Smooth muscle cell (in vitro differentiated cells): ENCODE data around the gene KCNMA1. TPM values are rescaled to one million over a fixed set of nuclear protein-coding genes. Genes with fewer than 3 reads are reported as not detected.

ENCODE experiments used
- DNase-seq: peaks from one replicate; lab custom pipeline; 2025; ENCODE audit not compliant: unreplicated experiment; lab: John Stamatoyannopoulos, UW
- H2AFZ ChIP-seq: fragments of 200-600 bp; sonication (generic); 2 replicates; pipeline ENCODE4 v1.6.0; 2016; ENCODE audit warnings: antibody characterized with exemption, low read depth, mild to moderate bottlenecking
- H3F3A ChIP-seq: fragments of 200-600 bp; sonication (generic); 2 replicates; pipeline ENCODE4 v1.6.0; 2017; ENCODE audit warnings: antibody characterized with exemption, low read depth
- H3K27ac ChIP-seq: fragments of 200-600 bp; sonication (generic); 2 replicates; pipeline ENCODE4 v1.5.1; 2016; ENCODE audit warnings: low read depth, mild to moderate bottlenecking
- H3K27me3 ChIP-seq: fragments of 200-600 bp; sonication (generic); 2 replicates; pipeline ENCODE4 v1.6.1; 2016; ENCODE audit warnings: low read depth, mild to moderate bottlenecking
- H3K36me3 ChIP-seq: fragments of 200-600 bp; sonication (generic); 2 replicates; pipeline ENCODE4 v1.5.1; 2016; ENCODE audit warnings: low read depth
- H3K4me1 ChIP-seq: fragments of 200-600 bp; sonication (generic); 2 replicates; pipeline ENCODE4 v1.5.1; 2016; ENCODE audit warnings: low read depth
- H3K4me2 ChIP-seq: fragments of 200-600 bp; sonication (generic); 2 replicates; pipeline ENCODE4 v1.6.0; 2016; ENCODE audit warnings: mild to moderate bottlenecking
- H3K4me3 ChIP-seq: fragments of 200-600 bp; sonication (generic); 2 replicates; pipeline ENCODE4 v1.5.1; 2016; ENCODE audit warnings: mild to moderate bottlenecking
- H3K79me2 ChIP-seq: fragments of 200-600 bp; sonication (generic); 2 replicates; pipeline ENCODE4 v1.6.0; 2016; ENCODE audit warnings: low read depth, mild to moderate bottlenecking
- H3K9ac ChIP-seq: fragments of 200-600 bp; sonication (generic); 2 replicates; pipeline ENCODE4 v1.6.0; 2016; ENCODE audit warnings: low read depth
- H3K9me3 ChIP-seq: fragments of 200-600 bp; sonication (generic); replicated peaks from 2 replicates; pipeline ENCODE4 v1.5.1; 2016; ENCODE audit warnings: low read depth
- H4K20me1 ChIP-seq: fragments of 200-600 bp; sonication (generic); 2 replicates; pipeline ENCODE4 v1.6.0; 2016; ENCODE audit warnings: low read depth
- WGBS: methylation state at CpG from one replicate; pipeline ENCODE4 v1.1.7; 2016; ENCODE audit warnings: low lambda C conversion rate; 5-methylcytosine and 5-hydroxymethylcytosine counted together
- polyA plus RNA-seq: library from polyadenylated mRNA; unstranded; fragments of >200 nt; fragmentation: Nextera tagmentation; extraction: Ambion mirVana; gene quantifications from 2 replicates; pipeline ENCODE4 v1.2.1, GENCODE V29; 2016
- total RNA-seq: library from RNA; depleted of rRNA; stranded (reverse); fragments of >200 nt; gene quantifications from 2 replicates; pipeline ENCODE4 v1.2.3, GENCODE V29; 2014
- TF ChIP-seq, protein P1 (sequence below): fragments of 200-600 bp; sonication (generic); IDR thresholded peaks from 2 replicates; pipeline ENCODE4 v1.5.1; 2017; ENCODE audit warnings: borderline replicate concordance, mild to moderate bottlenecking, antibody characterized with exemption; ENCODE audit not compliant: insufficient read depth, poor library complexity, severe bottlenecking

Gene KCNMA1
- total and polyA plus RNA-seq, 2 experiments from 2014 or later, result 9.1 to 23.4 TPM

- no peaks in the 10 kb centered on the region for H3K36me3 ChIP-seq
- no peaks in the 10 kb centered on the region for H3F3A ChIP-seq
- H2AFZ ChIP-seq, result no peak overlapping the region
- no peak for DNase-seq
- WGBS, result 91% methylated on average over 2 of the region's 2 CpGs
- H4K20me1 ChIP-seq, result no peaks in the 10 kb centered on the region
- no peaks in the 10 kb centered on the region for H3K4me1 ChIP-seq
- H3K4me3 ChIP-seq, result no peak overlapping the region
- no peaks in the 10 kb centered on the region for H3K79me2 ChIP-seq
- no peak overlapping the region for H3K27ac ChIP-seq
- H3K27me3 ChIP-seq, result no peaks in the 10 kb centered on the region
- TF ChIP-seq, protein P1, sequence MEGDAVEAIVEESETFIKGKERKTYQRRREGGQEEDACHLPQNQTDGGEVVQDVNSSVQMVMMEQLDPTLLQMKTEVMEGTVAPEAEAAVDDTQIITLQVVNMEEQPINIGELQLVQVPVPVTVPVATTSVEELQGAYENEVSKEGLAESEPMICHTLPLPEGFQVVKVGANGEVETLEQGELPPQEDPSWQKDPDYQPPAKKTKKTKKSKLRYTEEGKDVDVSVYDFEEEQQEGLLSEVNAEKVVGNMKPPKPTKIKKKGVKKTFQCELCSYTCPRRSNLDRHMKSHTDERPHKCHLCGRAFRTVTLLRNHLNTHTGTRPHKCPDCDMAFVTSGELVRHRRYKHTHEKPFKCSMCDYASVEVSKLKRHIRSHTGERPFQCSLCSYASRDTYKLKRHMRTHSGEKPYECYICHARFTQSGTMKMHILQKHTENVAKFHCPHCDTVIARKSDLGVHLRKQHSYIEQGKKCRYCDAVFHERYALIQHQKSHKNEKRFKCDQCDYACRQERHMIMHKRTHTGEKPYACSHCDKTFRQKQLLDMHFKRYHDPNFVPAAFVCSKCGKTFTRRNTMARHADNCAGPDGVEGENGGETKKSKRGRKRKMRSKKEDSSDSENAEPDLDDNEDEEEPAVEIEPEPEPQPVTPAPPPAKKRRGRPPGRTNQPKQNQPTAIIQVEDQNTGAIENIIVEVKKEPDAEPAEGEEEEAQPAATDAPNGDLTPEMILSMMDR, result no peak
- H3K4me2 ChIP-seq, result no peak overlapping the region
- H3K9me3 ChIP-seq, result no peaks in the 10 kb centered on the region
- no peak overlapping the region for H3K9ac ChIP-seq
Measured at GRCh38 chr10:76920581-76920980, 717.0 kb downstream of the KCNMA1 start.

GRCh38 chr10:76918106-76918505 lies 719.5 kb downstream of the KCNMA1 start:
- Histone ChIP-seq H3K4me1 (no peaks in the 10 kb centered on the region), H3K27me3 (no peaks in the 10 kb centered on the region), H3K4me2 (no peak overlapping the region), H3F3A (no peaks in the 10 kb centered on the region), H3K79me2 (no peaks in the 10 kb centered on the region), H3K36me3 (no peaks in the 10 kb centered on the region), H3K4me3 (no peak overlapping the region), H3K9ac (no peak overlapping the region), H4K20me1 (no peaks in the 10 kb centered on the region), H3K27ac (no peak overlapping the region), H3K9me3 (no peaks in the 10 kb centered on the region), H2AFZ (no peak overlapping the region)
- TF ChIP-seq, protein P1, result no peak
- DNase-seq, result no peak
- 90% methylated on average over 1 of the region's 1 CpG for WGBS

DNA sequence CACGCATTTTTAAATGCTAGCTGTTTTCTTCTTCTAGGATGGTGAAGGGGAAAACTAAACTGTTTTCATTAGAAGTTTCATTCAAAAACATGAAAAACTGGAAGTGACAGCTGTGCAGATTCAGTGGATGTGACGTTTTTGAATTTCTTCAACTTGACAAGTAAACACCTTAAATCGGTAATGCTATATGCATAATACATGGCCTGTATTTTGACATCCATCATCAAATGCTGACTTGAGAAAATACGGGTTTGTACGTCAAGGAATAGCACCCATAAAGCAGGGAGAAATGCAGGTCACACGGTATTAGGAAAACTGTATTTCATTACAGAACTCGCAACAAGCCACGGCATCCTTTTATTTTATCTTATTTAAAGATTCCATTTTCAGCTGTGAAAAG lies 720.5 kb downstream of the KCNMA1 start:
- no peak overlapping the region for H3K27ac ChIP-seq
- H3K4me2 ChIP-seq, result no peak overlapping the region
- no peaks in the 10 kb centered on the region for H3K27me3 ChIP-seq
- H3K4me1 ChIP-seq, result no peaks in the 10 kb centered on the region
- WGBS, result 96% methylated on average over 8 of the region's 8 CpGs
- no peak for DNase-seq
- H3K9ac ChIP-seq, result no peak overlapping the region
- H3K4me3 ChIP-seq, result no peak overlapping the region
- H3K9me3 ChIP-seq, result no peaks in the 10 kb centered on the region
- no peaks in the 10 kb centered on the region for H3K79me2 ChIP-seq
- H2AFZ ChIP-seq, result no peak overlapping the region
- H4K20me1 ChIP-seq, result no peaks in the 10 kb centered on the region
- no peaks in the 10 kb centered on the region for H3K36me3 ChIP-seq
- H3F3A ChIP-seq, result no peaks in the 10 kb centered on the region
- TF ChIP-seq, protein P1, result no peak

GRCh38 chr10:76916536-76916935 lies 721.1 kb downstream of the KCNMA1 start:
- TF ChIP-seq, protein P1, result no peak
- Histone ChIP-seq H3K79me2 (no peaks in the 10 kb centered on the region), H3K27me3 (no peaks in the 10 kb centered on the region), H2AFZ (no peak overlapping the region), H3K4me3 (no peak overlapping the region), H3K9ac (no peak overlapping the region), H4K20me1 (no peaks in the 10 kb centered on the region), H3K4me1 (no peaks in the 10 kb centered on the region), H3K9me3 (no peaks in the 10 kb centered on the region), H3K27ac (no peak overlapping the region), H3K36me3 (no peaks in the 10 kb centered on the region), H3K4me2 (no peak overlapping the region), H3F3A (no peaks in the 10 kb centered on the region)
- WGBS, result 80% methylated on average over 4 of the region's 4 CpGs
- DNase-seq, result no peak
